SU-DHL-6 (cell line): ENCODE data around the gene AURKB.
"Not testable (repeated sequence)": the region's sequence is repeated elsewhere in the genome, so short reads cannot be mapped to it uniquely, and the experiment has no call there.

Experiments used
- H2AFZ ChIP-seq: fragments of 200-600 bp; sonication (generic); 2 replicates; pipeline ENCODE4 v1.6.1; 2014; ENCODE audit warnings: low read depth, mild to moderate bottlenecking, moderate library complexity, mixed read lengths, antibody characterized with exemption, low read length; ENCODE audit not compliant: severe bottlenecking
- H3F3A ChIP-seq: fragments of 200-600 bp; shearing (Covaris generic); 2 replicates; pipeline ENCODE4 v1.6.0; 2016; ENCODE audit warnings: antibody characterized with exemption, mild to moderate bottlenecking; ENCODE audit not compliant: insufficient read depth
- H3K27ac ChIP-seq: fragments of 200-600 bp; sonication (generic); 2 replicates; pipeline ENCODE4 v1.5.1; 2016; ENCODE audit warnings: low read depth, mild to moderate bottlenecking, low read length, moderate library complexity, mixed read lengths
- H3K27me3 ChIP-seq: fragments of 200-600 bp; sonication (generic), shearing (Covaris generic); 2 replicates; pipeline ENCODE4 v1.6.0; 2014; ENCODE audit warnings: mild to moderate bottlenecking, low read length
- H3K36me3 ChIP-seq: fragments of 200-600 bp; sonication (generic); 2 replicates; pipeline ENCODE4 v1.6.1; 2014; ENCODE audit warnings: mild to moderate bottlenecking, low read length, mixed read lengths
- H3K4me2 ChIP-seq: fragments of 300-600, 200-600 bp; shearing (Covaris generic), sonication (generic); 2 replicates; pipeline ENCODE4 v1.6.0; 2014; ENCODE audit warnings: low read length, low read depth, mild to moderate bottlenecking; ENCODE audit not compliant: poor library complexity, severe bottlenecking
- H3K4me3 ChIP-seq: fragments of 200-600 bp; sonication (generic); 2 replicates; pipeline ENCODE4 v1.5.1; 2014; ENCODE audit warnings: antibody characterized with exemption, low read length, mild to moderate bottlenecking, mixed read lengths; ENCODE audit not compliant: insufficient read depth, poor library complexity, severe bottlenecking
- H3K79me2 ChIP-seq: fragments of 200-600 bp; sonication (generic); 2 replicates; pipeline ENCODE4 v1.6.1; 2014; ENCODE audit warnings: mild to moderate bottlenecking, low read length, moderate library complexity; ENCODE audit not compliant: insufficient read depth
- H3K9ac ChIP-seq: fragments of 200-600 bp; sonication (generic); 2 replicates; pipeline ENCODE4 v1.7.0; 2014; ENCODE audit warnings: mild to moderate bottlenecking, low read length
- H3K9me2 ChIP-seq: fragments of 200-600 bp; sonication (generic); replicated peaks from 2 replicates; pipeline ENCODE4 v1.6.1; 2014; ENCODE audit warnings: low read length; ENCODE audit not compliant: insufficient read depth
- H3K9me3 ChIP-seq: fragments of 200-600 bp; sonication (generic); 2 replicates; pipeline ENCODE4 v1.6.1; 2014; ENCODE audit warnings: low read length, mixed read lengths; ENCODE audit not compliant: insufficient read depth
- H4K20me1 ChIP-seq: fragments of 200-600 bp; sonication (generic); 2 replicates; pipeline ENCODE4 v1.6.1; 2014; ENCODE audit warnings: low read depth, mild to moderate bottlenecking, antibody characterized with exemption, low read length, moderate library complexity, mixed read lengths
- CTCF ChIP-seq: fragments of 200-600 bp; sonication (generic); IDR thresholded peaks from one replicate; pipeline ENCODE4 v1.5.1; 2017; ENCODE audit warnings: antibody characterized with exemption, mild to moderate bottlenecking, low read length, moderate library complexity; ENCODE audit not compliant: insufficient read depth, poor library complexity, severe bottlenecking
- EZH2phosphoT487 ChIP-seq: fragments of 200-600 bp; sonication (generic), shearing (Covaris generic); conservative IDR thresholded peaks from 2 replicates; pipeline ENCODE4 v1.6.1; 2018; ENCODE audit warnings: mild to moderate bottlenecking, antibody characterized with exemption, low read length, moderate library complexity, mixed read lengths

AURKB gene

GRCh38 chr17:8173871-8174322 is 36.5 kb downstream of the AURKB start:
- H3K9ac ChIP-seq = peak overlapping the region; percentile 58
- no peaks in the 10 kb centered on the region for H4K20me1 ChIP-seq
- peak overlapping the region; percentile 92 for H3K27ac ChIP-seq

GRCh38 chr17:8173056-8173870 is 37.1 kb downstream of the AURKB start:
- H3K9me3 ChIP-seq = no peaks in the 10 kb centered on the region
- H3K27ac ChIP-seq = peak overlapping the region; percentile 92
- no peaks in the 10 kb centered on the region for H4K20me1 ChIP-seq
- peak overlapping the region; percentile 58 for H3K9ac ChIP-seq
- H3K9me2 ChIP-seq = no peaks in the 10 kb centered on the region
- no peaks in the 10 kb centered on the region for H3K27me3 ChIP-seq
- TF ChIP-seq CTCF = no peak
- H3K36me3 ChIP-seq = no peaks in the 10 kb centered on the region
- peak overlapping the region; percentile 73 for H2AFZ ChIP-seq
- peak overlapping the region; percentile 57 for H3K4me3 ChIP-seq
- H3K4me2 ChIP-seq = peak overlapping the region; percentile 86
- no peaks in the 10 kb centered on the region; the same call in 1 of the 2 replicates for H3K79me2 ChIP-seq
- peaks cover 28% of the 10 kb centered on the region for H3F3A ChIP-seq

More at GRCh38 chr17:8173871-8174322, 36.5 kb downstream of the AURKB start:
- Histone ChIP-seq H3K27me3 (no peaks in the 10 kb centered on the region), H3K9me3 (no peaks in the 10 kb centered on the region), H3K79me2 (no peaks in the 10 kb centered on the region; the same call in 1 of the 2 replicates), H2AFZ (peak overlapping the region; percentile 73), H3F3A (peaks cover 28% of the 10 kb centered on the region), H3K4me2 (peak overlapping the region; percentile 86), H3K36me3 (no peaks in the 10 kb centered on the region), H3K4me3 (peak overlapping the region; percentile 57), H3K9me2 (no peaks in the 10 kb centered on the region)
- TF ChIP-seq CTCF = no peak
- no peak for TF ChIP-seq EZH2phosphoT487

DNA sequence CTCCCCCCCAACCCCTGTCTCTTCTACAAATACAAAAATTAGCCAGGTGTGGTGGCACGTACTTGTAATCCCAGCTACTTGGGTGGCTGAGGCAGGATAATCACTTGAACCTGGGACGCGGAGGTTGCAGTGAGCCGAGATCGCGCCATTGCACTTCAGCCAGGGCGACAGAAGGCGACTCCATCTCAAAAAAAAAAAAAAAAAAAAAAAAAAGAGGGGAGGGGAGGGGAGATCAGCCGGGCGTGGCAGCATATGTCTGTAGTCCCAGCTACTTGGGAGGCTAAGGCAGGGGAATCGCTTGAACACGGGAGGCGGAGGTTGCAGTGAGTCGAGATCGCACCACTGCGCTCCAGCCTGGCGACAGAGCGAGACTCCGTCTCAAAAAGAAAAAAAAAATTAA is 40.2 kb downstream of the AURKB start:
- H3K36me3 ChIP-seq, H3K79me2 ChIP-seq, H3K9me2 ChIP-seq, H3K9me3 ChIP-seq, H3K9ac ChIP-seq, H4K20me1 ChIP-seq, H3K4me2 ChIP-seq, H3K4me3 ChIP-seq, H3K27me3 ChIP-seq, H2AFZ ChIP-seq, H3K27ac ChIP-seq: not testable (repeated sequence)
- peaks cover 30% of the 10 kb centered on the region for H3F3A ChIP-seq

DNA sequence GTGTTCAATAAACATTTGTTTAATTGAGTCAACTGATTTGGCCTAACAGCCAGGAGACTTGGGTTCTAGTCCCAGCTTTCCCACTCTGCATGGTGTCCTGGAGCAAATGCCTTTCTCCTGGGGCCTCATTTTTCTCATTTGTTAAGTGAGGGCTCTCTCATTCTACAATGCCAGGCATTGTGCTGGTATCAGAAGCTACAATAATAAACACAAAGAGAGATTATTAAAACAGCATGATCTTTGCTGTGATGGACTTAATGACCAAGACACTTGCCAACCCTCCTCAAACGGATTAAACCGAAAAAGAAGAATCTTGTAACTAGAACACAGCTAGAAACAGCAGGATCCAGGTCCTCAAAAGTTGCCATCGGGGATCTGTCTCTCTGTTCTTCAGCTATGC is 42.8 kb downstream of the AURKB start:
- H3K9me2 ChIP-seq = no peaks in the 10 kb centered on the region
- no peaks in the 10 kb centered on the region for H3K27me3 ChIP-seq
- no peaks in the 10 kb centered on the region for H4K20me1 ChIP-seq
- H3K27ac ChIP-seq = no peak overlapping the region
- no peak overlapping the region for H3K9ac ChIP-seq
- no peak overlapping the region for H3K4me3 ChIP-seq
- no peaks in the 10 kb centered on the region for H3K9me3 ChIP-seq
- H3K79me2 ChIP-seq = peaks cover 2% of the 10 kb centered on the region
- H2AFZ ChIP-seq = no peak overlapping the region
- H3K4me2 ChIP-seq = no peak overlapping the region
- TF ChIP-seq EZH2phosphoT487 (no peak), CTCF (no peak)
- H3K36me3 ChIP-seq = no peaks in the 10 kb centered on the region
- peaks cover 17% of the 10 kb centered on the region for H3F3A ChIP-seq
